Measurements from ENCODE around the gene INPP5D. TPM values are rescaled to one million over a fixed set of nuclear protein-coding genes. Genes with fewer than 3 reads are reported as not detected.

Gene INPP5D
- total and polyA plus RNA-seq, 2 of the 13 experiments (the other 11 are each of a cell fraction or from before 2014, with no cell fraction given) = 16.7 to 18.0 TPM

DNA sequence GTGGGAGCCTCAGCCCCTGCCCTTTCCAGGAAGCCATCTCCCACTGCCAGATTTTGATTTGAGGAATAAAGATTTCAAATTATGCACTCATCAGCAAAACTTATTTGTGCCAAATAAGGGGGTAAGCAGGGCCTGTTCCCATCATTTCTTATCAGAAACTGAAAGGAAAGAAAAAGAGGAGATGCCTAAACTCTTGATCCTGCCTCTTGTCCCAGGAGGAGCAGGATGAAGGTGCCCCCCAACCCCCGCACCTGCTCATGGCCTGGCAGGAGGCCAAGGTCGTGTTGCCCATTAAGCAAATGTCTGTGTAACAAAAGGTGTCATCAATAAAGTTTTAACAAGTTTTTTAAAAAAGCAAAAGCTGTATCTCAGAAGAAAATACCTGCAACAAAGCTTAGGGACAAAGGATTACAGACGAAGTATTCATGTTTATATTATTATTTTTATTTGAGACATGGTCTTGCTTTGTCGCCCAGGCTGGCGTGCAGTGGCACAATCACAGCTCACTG, 80.0 kb downstream of the INPP5D start (continued):
- TF ChIP-seq, protein P1, sequence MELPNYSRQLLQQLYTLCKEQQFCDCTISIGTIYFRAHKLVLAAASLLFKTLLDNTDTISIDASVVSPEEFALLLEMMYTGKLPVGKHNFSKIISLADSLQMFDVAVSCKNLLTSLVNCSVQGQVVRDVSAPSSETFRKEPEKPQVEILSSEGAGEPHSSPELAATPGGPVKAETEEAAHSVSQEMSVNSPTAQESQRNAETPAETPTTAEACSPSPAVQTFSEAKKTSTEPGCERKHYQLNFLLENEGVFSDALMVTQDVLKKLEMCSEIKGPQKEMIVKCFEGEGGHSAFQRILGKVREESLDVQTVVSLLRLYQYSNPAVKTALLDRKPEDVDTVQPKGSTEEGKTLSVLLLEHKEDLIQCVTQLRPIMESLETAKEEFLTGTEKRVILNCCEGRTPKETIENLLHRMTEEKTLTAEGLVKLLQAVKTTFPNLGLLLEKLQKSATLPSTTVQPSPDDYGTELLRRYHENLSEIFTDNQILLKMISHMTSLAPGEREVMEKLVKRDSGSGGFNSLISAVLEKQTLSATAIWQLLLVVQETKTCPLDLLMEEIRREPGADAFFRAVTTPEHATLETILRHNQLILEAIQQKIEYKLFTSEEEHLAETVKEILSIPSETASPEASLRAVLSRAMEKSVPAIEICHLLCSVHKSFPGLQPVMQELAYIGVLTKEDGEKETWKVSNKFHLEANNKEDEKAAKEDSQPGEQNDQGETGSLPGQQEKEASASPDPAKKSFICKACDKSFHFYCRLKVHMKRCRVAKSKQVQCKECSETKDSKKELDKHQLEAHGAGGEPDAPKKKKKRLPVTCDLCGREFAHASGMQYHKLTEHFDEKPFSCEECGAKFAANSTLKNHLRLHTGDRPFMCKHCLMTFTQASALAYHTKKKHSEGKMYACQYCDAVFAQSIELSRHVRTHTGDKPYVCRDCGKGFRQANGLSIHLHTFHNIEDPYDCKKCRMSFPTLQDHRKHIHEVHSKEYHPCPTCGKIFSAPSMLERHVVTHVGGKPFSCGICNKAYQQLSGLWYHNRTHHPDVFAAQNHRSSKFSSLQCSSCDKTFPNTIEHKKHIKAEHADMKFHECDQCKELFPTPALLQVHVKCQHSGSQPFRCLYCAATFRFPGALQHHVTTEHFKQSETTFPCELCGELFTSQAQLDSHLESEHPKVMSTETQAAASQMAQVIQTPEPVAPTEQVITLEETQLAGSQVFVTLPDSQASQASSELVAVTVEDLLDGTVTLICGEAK (IDR thresholded peaks at IDR 0.05) = peak; percentile 42
- TF ChIP-seq, protein P1 (CRISPR knock-in tag; IDR thresholded peaks at IDR 0.05) = peak; percentile 98
- TF ChIP-seq ZFY (CRISPR knock-in tag; IDR thresholded peaks at IDR 0.05) (no peak), FOXA3 (CRISPR knock-in tag; IDR thresholded peaks at IDR 0.05) (no peak), MAFF (IDR thresholded peaks at IDR 0.05; ENCODE audit: low read depth, low read length) (peak; percentile 87), ZIK1 (CRISPR knock-in tag; IDR thresholded peaks at IDR 0.05; ENCODE audit: borderline replicate concordance, low read depth) (no peak)
